GM23248 (cell line): Measurements from ENCODE around the gene TP53. TPM values are rescaled to one million over a fixed set of nuclear protein-coding genes. Genes with fewer than 3 reads are reported as not detected.

ENCODE experiments used
- DNase-seq: peaks from one replicate; pipeline ENCODE4 v3.0.0-alpha.2; 2015
- H2AFZ ChIP-seq: fragments of 200-600 bp; sonication (generic); 2 replicates; pipeline ENCODE4 v1.6.1; 2016; ENCODE audit warnings: antibody characterized with exemption
- H3F3A ChIP-seq: fragments of 200-600 bp; sonication (generic); 2 replicates; pipeline ENCODE4 v1.6.1; 2016; ENCODE audit warnings: mild to moderate bottlenecking, antibody characterized with exemption, mixed run types; ENCODE audit not compliant: insufficient read depth
- H3K27ac ChIP-seq: fragments of 200-600 bp; sonication (generic); 2 replicates; pipeline ENCODE4 v1.5.1; 2016; ENCODE audit warnings: mild to moderate bottlenecking
- H3K27me3 ChIP-seq: fragments of 200-600 bp; sonication (generic); replicated peaks from 2 replicates; pipeline ENCODE4 v1.6.1; 2016; ENCODE audit warnings: mild to moderate bottlenecking; ENCODE audit not compliant: insufficient read depth
- H3K36me3 ChIP-seq: fragments of 200-600 bp; sonication (generic); 2 replicates; pipeline ENCODE4 v1.6.1; 2016; ENCODE audit warnings: low read depth, mild to moderate bottlenecking
- H3K4me1 ChIP-seq: fragments of 200-600 bp; sonication (generic); 2 replicates; pipeline ENCODE4 v1.6.1; 2016; ENCODE audit warnings: mild to moderate bottlenecking; ENCODE audit not compliant: insufficient read depth
- H3K4me2 ChIP-seq: fragments of 200-600 bp; sonication (generic); one replicate; pipeline ENCODE4 v1.6.1; 2016; ENCODE audit warnings: mild to moderate bottlenecking; ENCODE audit not compliant: unreplicated experiment
- H3K4me3 ChIP-seq: fragments of 200-600 bp; sonication (generic); 2 replicates; pipeline ENCODE4 v1.5.1; 2016; ENCODE audit warnings: mild to moderate bottlenecking
- H3K79me2 ChIP-seq: fragments of 200-600 bp; sonication (generic); 2 replicates; pipeline ENCODE4 v1.6.1; 2016; ENCODE audit warnings: mild to moderate bottlenecking; ENCODE audit not compliant: insufficient read depth
- H3K9ac ChIP-seq: fragments of 200-600 bp; sonication (generic); 2 replicates; pipeline ENCODE4 v1.6.1; 2016; ENCODE audit warnings: mild to moderate bottlenecking
- H3K9me2 ChIP-seq: fragments of 200-600 bp; sonication (generic); 2 replicates; pipeline ENCODE4 v1.6.1; 2016; ENCODE audit warnings: mixed run types, mild to moderate bottlenecking, moderate library complexity; ENCODE audit not compliant: insufficient read depth
- H3K9me3 ChIP-seq: fragments of 200-600 bp; sonication (generic); one replicate; pipeline ENCODE4 v1.6.1; 2017; ENCODE audit warnings: low read depth
- H4K20me1 ChIP-seq: fragments of 200-600 bp; sonication (generic); 2 replicates; pipeline ENCODE4 v1.6.0; 2016; ENCODE audit not compliant: insufficient read depth
- EZH2 ChIP-seq: fragments of 200-600 bp; sonication (generic); IDR thresholded peaks from 2 replicates; pipeline ENCODE4 v1.6.1; 2018; ENCODE audit warnings: antibody characterized with exemption, mild to moderate bottlenecking; ENCODE audit not compliant: insufficient read depth, poor library complexity, severe bottlenecking
- EZH2phosphoT487 ChIP-seq: fragments of 200-600 bp; sonication (generic); IDR thresholded peaks from 2 replicates; pipeline ENCODE4 v1.6.1; 2018; ENCODE audit warnings: antibody characterized with exemption, moderate library complexity, mild to moderate bottlenecking, low read depth; ENCODE audit not compliant: insufficient read depth
- WGBS, 2 experiments: methylation state at CpG; one replicate each; pipeline ENCODE4 v1.1.6; 2015 to 2017; ENCODE audit warnings: low lambda C conversion rate in 2 of 2, low coverage in 1 of 2; ENCODE audit errors: missing lambda C conversion rate in 2 of 2; 5-methylcytosine and 5-hydroxymethylcytosine counted together
- in situ Hi-C: fragments of 300-500 bp; cut with MboI; formaldehyde crosslinking; loops from 2 replicates; pipeline ENCODE4 v1.15.0; 2020
- polyA plus RNA-seq: library from polyadenylated mRNA; unstranded; fragments of >200 nt; fragmentation: Nextera tagmentation; extraction: Ambion mirVana; gene quantifications from 2 replicates; pipeline ENCODE4 v1.2.1, GENCODE V29; 2016
- total RNA-seq: library from RNA; depleted of rRNA; stranded (reverse); fragments of >200 nt; shearing (Covaris generic); gene quantifications from 2 replicates; pipeline ENCODE4 v1.2.3, GENCODE V29; 2014

The TP53 gene
- total and polyA plus RNA-seq, 2 experiments from 2014 or later = 26.2 to 29.8 TPM

- H3K4me3 ChIP-seq = no peak overlapping the region
- H2AFZ ChIP-seq = no peak overlapping the region
- no peaks in the 10 kb centered on the region for H3K36me3 ChIP-seq
- WGBS, 2 experiments = 40 to 41% methylated on average over 10 of the region's 10 CpGs
- no peaks in the 10 kb centered on the region for H3K79me2 ChIP-seq
- H3K9me2 ChIP-seq = no peaks in the 10 kb centered on the region
- TF ChIP-seq EZH2 (no peak), EZH2phosphoT487 (no peak)
- no peak overlapping the region for H3K4me2 ChIP-seq
- in situ Hi-C loops = no loop called here
- H3K27ac ChIP-seq = no peak overlapping the region
- no peaks in the 10 kb centered on the region for H3F3A ChIP-seq
- H3K4me1 ChIP-seq = no peaks in the 10 kb centered on the region
- DNase-seq = no peak
- H4K20me1 ChIP-seq = no peaks in the 10 kb centered on the region
- H3K27me3 ChIP-seq = peaks cover 21% of the 10 kb centered on the region
- no peak overlapping the region for H3K9ac ChIP-seq
- H3K9me3 ChIP-seq = no peaks in the 10 kb centered on the region
Measured at GRCh38 chr17:7656958-7657609, 30.2 kb downstream of the TP53 start.

DNA sequence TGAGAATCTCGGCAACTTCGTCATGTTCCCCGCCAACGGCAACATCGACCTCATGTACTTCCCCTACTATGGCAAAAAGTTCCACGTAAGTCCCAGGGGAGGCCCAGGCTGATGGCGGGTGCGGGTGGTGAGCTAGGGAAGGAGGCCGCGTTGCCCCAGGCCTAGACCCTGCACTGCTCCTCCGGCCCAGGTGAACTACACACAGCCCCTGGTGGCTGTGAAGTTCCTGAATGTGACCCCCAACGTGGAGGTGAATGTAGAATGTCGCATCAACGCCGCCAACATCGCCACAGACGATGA lies 31.8 kb downstream of the TP53 start:
- H3K9me2 ChIP-seq = no peaks in the 10 kb centered on the region
- DNase-seq = no peak
- no peaks in the 10 kb centered on the region for H4K20me1 ChIP-seq
- H3K27ac ChIP-seq = no peak overlapping the region
- no peaks in the 10 kb centered on the region for H3K36me3 ChIP-seq
- H2AFZ ChIP-seq = no peak overlapping the region
- no peaks in the 10 kb centered on the region for H3K9me3 ChIP-seq
- no peak overlapping the region for H3K4me3 ChIP-seq
- WGBS, 2 experiments = 89% methylated on average over 17 of the region's 17 CpGs
- H3K4me1 ChIP-seq = no peaks in the 10 kb centered on the region; the same call in 1 of the 2 replicates
- in situ Hi-C loops = no loop called here
- no peak overlapping the region for H3K9ac ChIP-seq
- no peak overlapping the region for H3K4me2 ChIP-seq
- H3F3A ChIP-seq = no peaks in the 10 kb centered on the region
- TF ChIP-seq EZH2phosphoT487 (no peak), EZH2 (no peak)
- H3K27me3 ChIP-seq = peaks cover 35% of the 10 kb centered on the region
- no peaks in the 10 kb centered on the region for H3K79me2 ChIP-seq

DNA sequence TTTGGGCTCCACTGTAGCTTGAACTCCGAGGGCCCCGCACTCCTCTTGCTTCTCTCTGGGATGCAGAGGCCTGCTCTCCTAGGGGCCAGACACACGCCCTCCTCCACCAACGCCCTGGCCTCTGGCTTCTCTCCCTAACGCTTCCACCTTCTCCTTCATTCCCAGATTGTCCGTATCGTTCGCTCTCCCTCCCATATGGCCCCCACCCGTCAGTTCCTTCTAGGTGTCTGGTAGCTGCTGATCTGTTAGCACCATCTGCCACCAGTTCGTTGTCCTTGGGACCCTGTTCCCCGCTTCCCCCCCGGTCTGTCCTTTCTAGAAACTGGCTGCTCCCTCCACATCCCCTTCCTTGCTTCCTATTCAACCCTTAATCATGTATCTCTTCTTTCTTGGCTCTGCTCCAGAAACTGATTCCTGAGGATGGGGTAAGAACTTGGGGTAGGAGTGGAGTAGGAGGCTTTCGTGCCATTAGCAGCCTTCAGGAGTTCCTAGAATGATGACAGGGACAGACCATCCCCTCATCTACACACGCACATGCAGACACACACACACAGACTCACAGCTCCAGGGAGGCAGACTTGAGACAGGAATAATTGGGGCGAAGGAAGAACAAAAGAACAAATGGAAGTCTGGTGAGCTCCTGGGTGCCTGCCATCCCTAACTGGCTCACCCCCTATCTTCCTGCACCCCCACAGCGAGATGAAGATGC lies 32.3 kb downstream of the TP53 start:
- Histone ChIP-seq H3K36me3 (no peaks in the 10 kb centered on the region), H3K27ac (no peak overlapping the region), H4K20me1 (no peaks in the 10 kb centered on the region), H3K9me3 (no peaks in the 10 kb centered on the region), H3K4me2 (no peak overlapping the region), H3K4me1 (no peaks in the 10 kb centered on the region; the same call in 1 of the 2 replicates), H3K79me2 (no peaks in the 10 kb centered on the region), H3K27me3 (peaks cover 40% of the 10 kb centered on the region), H3F3A (no peaks in the 10 kb centered on the region), H3K9ac (no peak overlapping the region), H2AFZ (no peak overlapping the region), H3K9me2 (no peaks in the 10 kb centered on the region), H3K4me3 (no peak overlapping the region)
- 67 to 70% methylated on average over 16 of the region's 16 CpGs for WGBS, 2 experiments
- peak; percentile 21 for DNase-seq
- in situ Hi-C loops = no loop called here
- TF ChIP-seq EZH2 (no peak), EZH2phosphoT487 (no peak)

DNA sequence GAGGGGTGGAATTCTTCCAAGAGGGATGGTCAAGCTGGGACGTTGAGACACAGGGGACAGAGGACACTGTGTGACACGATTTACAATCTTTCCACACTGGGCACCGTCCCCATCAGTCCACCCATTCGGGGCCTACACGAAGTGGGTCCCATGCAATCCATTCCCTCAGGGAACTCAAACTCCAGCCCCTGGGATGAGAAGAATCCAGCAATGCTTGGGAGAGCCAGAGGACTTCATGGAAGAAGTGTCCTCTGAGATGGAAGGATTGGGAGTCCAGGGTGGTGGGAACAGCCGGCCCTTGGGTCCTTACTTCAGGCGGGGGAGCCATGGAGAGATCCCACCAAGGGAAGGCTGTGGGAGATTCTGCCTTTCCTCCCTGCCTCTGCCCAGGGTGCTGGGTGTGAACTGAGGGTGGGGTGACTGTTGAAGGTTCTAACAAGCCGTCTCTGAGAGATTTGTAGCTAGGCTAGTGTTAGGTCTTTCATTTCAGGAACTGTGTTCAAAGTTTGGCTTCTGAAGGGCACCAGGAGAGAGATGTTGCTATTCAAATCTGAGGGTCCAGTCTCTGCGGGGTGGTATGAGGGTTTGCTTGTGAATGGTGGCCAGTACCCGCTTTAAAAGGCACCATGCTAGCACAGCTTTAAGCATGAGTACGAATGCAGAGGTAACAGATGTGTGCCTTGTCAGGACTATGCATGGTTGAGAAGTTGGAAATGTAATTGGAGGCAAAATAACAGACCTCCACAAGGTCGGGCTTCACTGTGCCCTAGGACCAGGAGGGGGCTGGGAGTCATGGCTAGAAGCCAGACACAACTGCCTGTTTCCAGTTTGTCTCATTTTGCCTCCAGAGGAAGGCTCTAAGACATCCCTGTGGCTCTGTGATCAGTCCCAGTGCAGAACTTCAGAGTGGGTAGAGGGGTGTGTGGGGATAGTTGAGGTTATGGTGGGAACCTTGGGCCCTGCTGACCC lies 34.6 kb downstream of the TP53 start:
- H3K79me2 ChIP-seq = no peaks in the 10 kb centered on the region
- 44 to 47% methylated on average over 11 to 12 of the region's 12 CpGs for WGBS, 2 experiments
- H3K9me3 ChIP-seq = no peaks in the 10 kb centered on the region
- no peak for DNase-seq
- in situ Hi-C loops = no loop called here
- H3F3A ChIP-seq = no peaks in the 10 kb centered on the region
- H3K9ac ChIP-seq = no peak overlapping the region
- no peaks in the 10 kb centered on the region for H3K9me2 ChIP-seq
- no peak overlapping the region for H3K27ac ChIP-seq
- TF ChIP-seq EZH2 (no peak), EZH2phosphoT487 (no peak)
- H3K4me3 ChIP-seq = no peak overlapping the region
- H3K36me3 ChIP-seq = no peaks in the 10 kb centered on the region
- no peaks in the 10 kb centered on the region for H4K20me1 ChIP-seq
- H3K27me3 ChIP-seq = peaks cover 42% of the 10 kb centered on the region
- no peak overlapping the region for H2AFZ ChIP-seq
- no peaks in the 10 kb centered on the region; the same call in 1 of the 2 replicates for H3K4me1 ChIP-seq
- H3K4me2 ChIP-seq = no peak overlapping the region
